ENCODE results near the gene HOXB1.

DNA sequence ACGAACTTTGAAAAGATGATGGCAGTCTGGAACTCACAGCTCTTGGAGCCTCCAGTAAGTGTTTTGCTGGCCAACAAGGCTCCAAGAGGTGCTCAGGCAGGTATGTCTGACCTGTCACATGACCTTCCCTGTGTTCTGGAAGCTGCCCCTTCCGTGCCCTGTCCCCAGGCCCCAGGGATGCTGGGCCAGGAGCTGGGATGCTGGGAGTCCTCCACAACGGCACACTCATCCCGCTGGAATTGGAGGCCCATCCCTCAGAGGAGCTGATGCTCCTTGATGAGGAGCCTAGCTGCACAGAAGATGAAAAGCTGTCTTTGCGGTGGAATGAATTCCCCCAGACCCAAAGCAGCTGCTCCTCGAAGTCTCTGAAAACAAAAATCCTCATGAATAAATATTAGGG is 47.8 kb downstream of the HOXB1 start:
- TF ChIP-seq, protein P1, sequence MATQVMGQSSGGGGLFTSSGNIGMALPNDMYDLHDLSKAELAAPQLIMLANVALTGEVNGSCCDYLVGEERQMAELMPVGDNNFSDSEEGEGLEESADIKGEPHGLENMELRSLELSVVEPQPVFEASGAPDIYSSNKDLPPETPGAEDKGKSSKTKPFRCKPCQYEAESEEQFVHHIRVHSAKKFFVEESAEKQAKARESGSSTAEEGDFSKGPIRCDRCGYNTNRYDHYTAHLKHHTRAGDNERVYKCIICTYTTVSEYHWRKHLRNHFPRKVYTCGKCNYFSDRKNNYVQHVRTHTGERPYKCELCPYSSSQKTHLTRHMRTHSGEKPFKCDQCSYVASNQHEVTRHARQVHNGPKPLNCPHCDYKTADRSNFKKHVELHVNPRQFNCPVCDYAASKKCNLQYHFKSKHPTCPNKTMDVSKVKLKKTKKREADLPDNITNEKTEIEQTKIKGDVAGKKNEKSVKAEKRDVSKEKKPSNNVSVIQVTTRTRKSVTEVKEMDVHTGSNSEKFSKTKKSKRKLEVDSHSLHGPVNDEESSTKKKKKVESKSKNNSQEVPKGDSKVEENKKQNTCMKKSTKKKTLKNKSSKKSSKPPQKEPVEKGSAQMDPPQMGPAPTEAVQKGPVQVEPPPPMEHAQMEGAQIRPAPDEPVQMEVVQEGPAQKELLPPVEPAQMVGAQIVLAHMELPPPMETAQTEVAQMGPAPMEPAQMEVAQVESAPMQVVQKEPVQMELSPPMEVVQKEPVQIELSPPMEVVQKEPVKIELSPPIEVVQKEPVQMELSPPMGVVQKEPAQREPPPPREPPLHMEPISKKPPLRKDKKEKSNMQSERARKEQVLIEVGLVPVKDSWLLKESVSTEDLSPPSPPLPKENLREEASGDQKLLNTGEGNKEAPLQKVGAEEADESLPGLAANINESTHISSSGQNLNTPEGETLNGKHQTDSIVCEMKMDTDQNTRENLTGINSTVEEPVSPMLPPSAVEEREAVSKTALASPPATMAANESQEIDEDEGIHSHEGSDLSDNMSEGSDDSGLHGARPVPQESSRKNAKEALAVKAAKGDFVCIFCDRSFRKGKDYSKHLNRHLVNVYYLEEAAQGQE (IDR thresholded peaks at IDR 0.05), result no peak
- TF ChIP-seq, protein P2, sequence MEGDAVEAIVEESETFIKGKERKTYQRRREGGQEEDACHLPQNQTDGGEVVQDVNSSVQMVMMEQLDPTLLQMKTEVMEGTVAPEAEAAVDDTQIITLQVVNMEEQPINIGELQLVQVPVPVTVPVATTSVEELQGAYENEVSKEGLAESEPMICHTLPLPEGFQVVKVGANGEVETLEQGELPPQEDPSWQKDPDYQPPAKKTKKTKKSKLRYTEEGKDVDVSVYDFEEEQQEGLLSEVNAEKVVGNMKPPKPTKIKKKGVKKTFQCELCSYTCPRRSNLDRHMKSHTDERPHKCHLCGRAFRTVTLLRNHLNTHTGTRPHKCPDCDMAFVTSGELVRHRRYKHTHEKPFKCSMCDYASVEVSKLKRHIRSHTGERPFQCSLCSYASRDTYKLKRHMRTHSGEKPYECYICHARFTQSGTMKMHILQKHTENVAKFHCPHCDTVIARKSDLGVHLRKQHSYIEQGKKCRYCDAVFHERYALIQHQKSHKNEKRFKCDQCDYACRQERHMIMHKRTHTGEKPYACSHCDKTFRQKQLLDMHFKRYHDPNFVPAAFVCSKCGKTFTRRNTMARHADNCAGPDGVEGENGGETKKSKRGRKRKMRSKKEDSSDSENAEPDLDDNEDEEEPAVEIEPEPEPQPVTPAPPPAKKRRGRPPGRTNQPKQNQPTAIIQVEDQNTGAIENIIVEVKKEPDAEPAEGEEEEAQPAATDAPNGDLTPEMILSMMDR (IDR thresholded peaks at IDR 0.05; ENCODE audit: low read depth, low read length, missing input control), result no peak
- TF ChIP-seq YY1 (IDR thresholded peaks at IDR 0.05) (no peak), RAD21 (IDR thresholded peaks at IDR 0.05) (no peak)
